Measurements from ENCODE around the gene MKRN2. TPM values are rescaled to one million over a fixed set of nuclear protein-coding genes. Genes with fewer than 3 reads are reported as not detected.
A peak's percentile ranks its signal among the peaks of the same experiment; 100 is the strongest.

MKRN2 gene, protein sequence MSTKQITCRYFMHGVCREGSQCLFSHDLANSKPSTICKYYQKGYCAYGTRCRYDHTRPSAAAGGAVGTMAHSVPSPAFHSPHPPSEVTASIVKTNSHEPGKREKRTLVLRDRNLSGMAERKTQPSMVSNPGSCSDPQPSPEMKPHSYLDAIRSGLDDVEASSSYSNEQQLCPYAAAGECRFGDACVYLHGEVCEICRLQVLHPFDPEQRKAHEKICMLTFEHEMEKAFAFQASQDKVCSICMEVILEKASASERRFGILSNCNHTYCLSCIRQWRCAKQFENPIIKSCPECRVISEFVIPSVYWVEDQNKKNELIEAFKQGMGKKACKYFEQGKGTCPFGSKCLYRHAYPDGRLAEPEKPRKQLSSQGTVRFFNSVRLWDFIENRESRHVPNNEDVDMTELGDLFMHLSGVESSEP
- total RNA-seq, result 24.6 TPM
- 10 to 100 TPM; 45.9 to 61.6 (median 54.0) TPM for polyA plus RNA-seq

DNA sequence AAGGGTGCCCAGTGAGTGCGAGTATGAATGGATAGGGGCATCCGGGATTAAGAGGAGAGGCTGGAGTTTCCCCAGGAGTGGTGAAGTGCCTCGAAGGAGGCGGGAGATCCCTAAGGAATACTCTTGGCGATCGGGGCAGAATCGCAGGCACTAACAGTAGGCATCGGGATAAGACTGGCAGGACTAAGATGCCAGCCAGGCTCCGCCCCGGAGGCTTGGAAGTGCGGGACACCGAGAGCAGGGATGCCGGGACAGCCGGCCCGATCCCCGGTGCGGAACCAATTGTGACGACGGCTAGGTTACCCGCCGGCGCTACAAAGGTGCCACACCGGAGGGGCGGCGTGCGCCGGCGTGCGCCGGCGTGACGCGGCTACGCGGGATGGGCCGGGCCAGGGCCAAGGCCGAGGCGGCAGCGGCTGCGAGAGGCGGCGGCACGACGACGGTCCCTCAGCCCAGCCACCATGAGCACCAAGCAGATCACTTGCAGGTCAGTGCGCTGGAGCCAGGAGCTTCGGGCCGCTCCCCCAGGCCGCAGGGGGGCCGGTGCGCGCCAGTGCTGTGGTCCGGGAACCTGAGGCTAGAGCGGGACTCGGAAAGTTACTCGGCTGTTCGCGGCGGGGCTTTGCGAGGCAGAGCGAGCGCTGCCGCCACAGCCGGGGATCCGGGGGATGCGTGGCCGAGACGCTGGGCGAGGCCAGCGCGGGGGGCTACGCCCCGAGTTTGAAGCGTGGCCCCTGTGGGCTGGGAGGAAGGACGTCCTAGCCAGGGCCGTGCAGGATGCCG, at the start of gene MKRN2:
Gene MKRN2 (plus strand): TSS at position 398 of the 783 bp plus-strand sequence. CDS start 64 bp downstream, at position 462.
- Histone ChIP-seq H3K27ac (ENCODE audit: insufficient read depth, low read length, poor library complexity, severe bottlenecking) (peak within 1 kb of the TSS; percentile 93), H3K27me3 (ENCODE audit: control insufficient read depth, insufficient read depth, low read length) (peaks cover 10% of the 10 kb centered on the region), H3K4me1 (ENCODE audit: control insufficient read depth, insufficient read depth, low read length, poor library complexity, severe bottlenecking) (peaks cover 64% of the 10 kb centered on the region), H3K4me3 (ENCODE audit: low read depth, low read length) (peak within 1 kb of the TSS; percentile 94), H3K9me3 (ENCODE audit: control insufficient read depth in 2 of 2, low read length in 2 of 2) (no peaks in the 10 kb centered on the region), H3K36me3 (ENCODE audit: control insufficient read depth, insufficient read depth, low read length) (no peaks in the 10 kb centered on the region)
- Mint-ChIP-seq H3K9me3 (peaks cover 0 to 1% (median 0%) of the 10 kb centered on the region in 7 donors), H3K27ac (peak within 1 kb of the TSS; percentile 95 to 99 (median 96)), H3K4me1 (peaks cover 37 to 66% (median 48%) of the 10 kb centered on the region in 4 donors), H3K27me3 (peaks cover 37% of the 10 kb centered on the region), H3K36me3 (no peaks in the 10 kb centered on the region), H3K4me3 (peak within 1 kb of the TSS; percentile 90 to 99 (median 94))
- peak; percentile 74 to 91 (median 86) for DNase-seq
- peak; percentile 97 for ATAC-seq (ENCODE audit: low read depth in 2 of 2)

DNA sequence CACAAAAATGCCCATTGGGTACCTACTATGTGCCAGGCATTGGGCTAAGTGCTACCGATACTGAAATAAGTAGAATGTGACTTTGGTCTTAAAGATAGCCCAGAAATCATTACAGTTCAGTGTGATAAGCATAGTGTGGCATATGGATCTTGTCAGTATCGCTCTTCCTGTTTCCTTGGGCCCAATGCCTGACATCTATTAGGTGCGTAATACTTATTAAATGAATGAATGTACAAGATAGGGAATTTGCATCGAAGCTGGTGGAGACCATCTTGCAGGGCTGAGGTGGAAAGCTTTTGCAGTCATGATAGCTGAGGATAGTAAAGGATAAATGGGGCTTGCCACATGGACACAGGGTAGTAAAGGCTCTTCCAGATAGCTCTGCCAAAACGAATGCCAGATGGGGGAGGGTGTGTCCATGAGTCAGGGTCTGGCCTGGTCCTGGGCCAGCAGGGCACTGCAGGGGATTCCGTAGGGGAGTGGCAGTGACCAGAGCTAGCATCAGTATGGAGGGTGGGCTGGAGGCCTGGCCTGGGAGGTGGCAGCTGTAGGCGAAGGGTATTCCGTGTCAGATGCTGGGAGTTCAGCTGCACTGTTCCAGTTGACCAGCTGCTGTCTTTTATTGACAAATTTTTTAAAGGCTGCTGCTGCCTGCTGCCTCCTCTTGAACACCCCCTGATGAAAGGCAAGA, 49.2 kb upstream of the MKRN2 start:
- H3K9me3 Mint-ChIP-seq, result no peaks in the 10 kb centered on the region
- no peak overlapping the region for H3K27ac ChIP-seq (ENCODE audit: insufficient read depth, low read length, poor library complexity, severe bottlenecking)
- H3K36me3 Mint-ChIP-seq, result peaks cover 17% of the 10 kb centered on the region
- no peak overlapping the region for H3K27ac Mint-ChIP-seq
- no peaks in the 10 kb centered on the region for H3K9me3 ChIP-seq (ENCODE audit: control insufficient read depth in 2 of 2, low read length in 2 of 2)
- no peak overlapping the region for H3K4me3 Mint-ChIP-seq
- H3K27me3 ChIP-seq (ENCODE audit: control insufficient read depth, insufficient read depth, low read length), result no peaks in the 10 kb centered on the region
- H3K4me3 ChIP-seq (ENCODE audit: low read depth, low read length), result no peak overlapping the region
- H3K4me1 Mint-ChIP-seq, result no peaks in the 10 kb centered on the region
- no peak for ATAC-seq (ENCODE audit: low read depth in 2 of 2)
- peaks cover 18% of the 10 kb centered on the region for H3K36me3 ChIP-seq (ENCODE audit: control insufficient read depth, insufficient read depth, low read length)
- no peak for DNase-seq
- H3K4me1 ChIP-seq (ENCODE audit: control insufficient read depth, insufficient read depth, low read length, poor library complexity, severe bottlenecking), result no peaks in the 10 kb centered on the region
- no peaks in the 10 kb centered on the region for H3K27me3 Mint-ChIP-seq

DNA sequence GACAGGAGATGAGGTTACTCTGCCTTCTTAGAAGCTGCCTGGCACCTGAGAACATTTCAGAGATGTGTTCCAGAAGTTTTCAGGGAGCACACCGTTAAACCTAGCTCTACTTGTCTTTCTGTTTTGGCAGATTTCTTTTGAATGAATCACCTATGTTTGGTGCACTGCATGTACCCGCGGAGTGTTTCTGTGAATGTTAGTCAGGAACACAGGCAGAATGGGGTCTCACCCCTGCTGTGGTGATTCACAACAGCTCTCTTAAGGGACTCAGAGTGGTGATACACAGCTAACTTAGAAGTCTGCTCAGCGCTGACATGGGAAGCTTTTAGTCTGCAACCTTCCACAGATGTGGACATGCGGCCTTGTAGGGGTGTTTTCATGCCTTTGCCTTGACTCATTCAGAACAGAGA, 48.6 kb upstream of the MKRN2 start:
- Histone ChIP-seq H3K27me3 (ENCODE audit: control insufficient read depth, insufficient read depth, low read length) (no peaks in the 10 kb centered on the region), H3K9me3 (ENCODE audit: control insufficient read depth in 2 of 2, low read length in 2 of 2) (no peaks in the 10 kb centered on the region), H3K4me1 (ENCODE audit: control insufficient read depth, insufficient read depth, low read length, poor library complexity, severe bottlenecking) (no peaks in the 10 kb centered on the region), H3K4me3 (ENCODE audit: low read depth, low read length) (no peak overlapping the region), H3K27ac (ENCODE audit: insufficient read depth, low read length, poor library complexity, severe bottlenecking) (no peak overlapping the region), H3K36me3 (ENCODE audit: control insufficient read depth, insufficient read depth, low read length) (peaks cover 14% of the 10 kb centered on the region)
- H3K27ac Mint-ChIP-seq, result no peak overlapping the region
- H3K36me3 Mint-ChIP-seq, result peaks cover 13% of the 10 kb centered on the region
- no peaks in the 10 kb centered on the region for H3K9me3 Mint-ChIP-seq
- H3K27me3 Mint-ChIP-seq, result no peaks in the 10 kb centered on the region
- H3K4me1 Mint-ChIP-seq, result no peaks in the 10 kb centered on the region
- H3K4me3 Mint-ChIP-seq, result no peak overlapping the region
- no peak for ATAC-seq (ENCODE audit: low read depth in 2 of 2)
- no peak for DNase-seq

DNA sequence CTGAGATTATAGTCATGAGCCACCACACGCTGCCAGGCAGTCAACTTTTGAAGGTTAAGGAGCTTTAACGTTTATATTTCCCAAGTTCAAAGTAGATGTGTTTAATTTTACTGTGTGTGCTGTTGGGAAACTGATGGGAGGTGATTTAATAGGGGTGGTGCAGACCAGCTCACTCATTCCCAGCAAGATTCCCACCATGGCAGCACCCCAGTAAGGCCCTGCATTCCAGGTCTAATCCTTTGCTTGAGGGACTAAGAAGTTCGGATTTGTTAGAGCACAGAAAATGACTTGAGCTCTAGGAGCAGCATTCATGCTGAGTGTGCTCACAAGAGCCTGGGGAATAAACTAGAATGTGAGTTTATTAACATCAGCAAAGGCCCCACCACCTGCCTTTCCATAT, 47.4 kb upstream of the MKRN2 start:
- Mint-ChIP-seq H3K9me3 (no peaks in the 10 kb centered on the region), H3K36me3 (peaks cover 9% of the 10 kb centered on the region), H3K4me1 (peaks cover 0 to 3% (median 0%) of the 10 kb centered on the region in 4 donors), H3K27me3 (no peaks in the 10 kb centered on the region), H3K27ac (no peak overlapping the region), H3K4me3 (no peak overlapping the region)
- H3K27ac ChIP-seq (ENCODE audit: insufficient read depth, low read length, poor library complexity, severe bottlenecking), result no peak overlapping the region
- no peaks in the 10 kb centered on the region for H3K9me3 ChIP-seq (ENCODE audit: control insufficient read depth in 2 of 2, low read length in 2 of 2)
- ATAC-seq (ENCODE audit: low read depth in 2 of 2) (no peak), DNase-seq (no peak)
- no peaks in the 10 kb centered on the region for H3K4me1 ChIP-seq (ENCODE audit: control insufficient read depth, insufficient read depth, low read length, poor library complexity, severe bottlenecking)
- H3K27me3 ChIP-seq (ENCODE audit: control insufficient read depth, insufficient read depth, low read length), result no peaks in the 10 kb centered on the region
- H3K36me3 ChIP-seq (ENCODE audit: control insufficient read depth, insufficient read depth, low read length), result peaks cover 4% of the 10 kb centered on the region
- H3K4me3 ChIP-seq (ENCODE audit: low read depth, low read length), result no peak overlapping the region

DNA sequence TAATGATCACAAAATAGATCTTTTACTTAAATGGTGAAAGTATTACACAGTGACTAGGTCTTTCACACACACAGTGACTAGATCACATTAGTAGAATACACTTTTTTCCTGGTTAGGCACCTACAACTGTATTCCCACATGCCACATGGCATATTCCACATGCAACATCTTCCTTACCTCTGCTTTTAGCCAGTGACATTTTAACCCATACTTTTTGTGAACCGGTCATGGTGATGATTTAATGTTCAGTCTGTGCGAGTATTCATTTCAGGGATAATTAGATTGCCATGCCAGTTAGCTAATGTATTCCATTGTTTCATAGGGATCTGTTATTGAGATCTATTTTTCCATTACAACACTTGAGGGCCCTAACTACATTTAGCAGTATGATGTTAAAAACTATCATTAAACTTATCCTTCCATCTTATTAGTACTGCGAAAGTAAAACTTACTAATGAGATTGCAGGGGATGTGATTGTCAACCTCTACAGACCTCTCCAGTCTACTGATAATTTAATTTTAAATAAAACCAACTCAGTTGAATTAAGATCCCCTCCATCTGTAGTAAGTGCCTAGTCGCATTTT, 44.3 kb upstream of the MKRN2 start:
- Histone ChIP-seq H3K27ac (ENCODE audit: insufficient read depth, low read length, poor library complexity, severe bottlenecking) (no peak overlapping the region), H3K36me3 (ENCODE audit: control insufficient read depth, insufficient read depth, low read length) (no peaks in the 10 kb centered on the region), H3K4me3 (ENCODE audit: low read depth, low read length) (no peak overlapping the region), H3K27me3 (ENCODE audit: control insufficient read depth, insufficient read depth, low read length) (no peaks in the 10 kb centered on the region), H3K9me3 (ENCODE audit: control insufficient read depth in 2 of 2, low read length in 2 of 2) (no peaks in the 10 kb centered on the region), H3K4me1 (ENCODE audit: control insufficient read depth, insufficient read depth, low read length, poor library complexity, severe bottlenecking) (no peaks in the 10 kb centered on the region)
- Mint-ChIP-seq H3K4me1 (peaks cover 0 to 3% (median 1%) of the 10 kb centered on the region in 4 donors), H3K4me3 (no peak overlapping the region), H3K27me3 (no peaks in the 10 kb centered on the region), H3K9me3 (peaks cover 0 to 2% (median 0%) of the 10 kb centered on the region in 7 donors), H3K27ac (no peak overlapping the region), H3K36me3 (peaks cover 8% of the 10 kb centered on the region)
- DNase-seq (no peak), ATAC-seq (ENCODE audit: low read depth in 2 of 2) (no peak)

DNA sequence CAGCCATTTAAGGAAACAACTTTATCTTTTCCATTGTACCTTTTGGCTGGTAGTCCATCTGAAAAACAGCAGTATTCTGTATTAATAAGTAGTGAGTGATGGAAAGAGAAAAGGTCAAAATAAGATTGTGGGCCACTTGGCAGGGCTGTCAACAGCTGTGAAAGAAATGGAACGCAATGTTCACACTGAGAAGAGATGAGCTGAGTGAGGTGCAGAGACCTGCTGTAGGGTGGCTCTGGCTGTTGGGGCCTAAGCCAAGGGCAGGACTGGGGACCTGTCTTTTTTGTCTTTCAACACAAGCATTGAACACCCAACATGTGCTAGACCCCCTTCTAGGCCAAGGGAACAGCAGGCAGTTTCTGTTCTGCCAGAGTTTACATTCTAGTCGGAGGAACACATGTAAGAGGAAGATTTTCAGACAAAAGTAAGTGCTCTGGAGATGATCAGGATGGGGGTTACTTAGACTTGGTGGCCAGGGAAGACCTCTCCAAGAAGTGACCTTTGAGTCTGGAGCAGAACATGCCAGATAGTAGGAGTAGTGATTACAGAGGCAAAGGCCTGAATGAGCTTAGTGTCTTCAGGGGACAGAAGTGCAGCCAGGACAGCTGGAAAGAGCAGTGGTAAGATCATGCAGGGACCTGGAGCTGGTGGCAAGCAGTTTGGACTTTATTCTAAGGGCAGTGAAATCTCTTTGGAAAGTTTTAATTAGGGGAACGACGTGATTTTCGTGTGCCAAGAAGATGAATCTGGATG, 43.0 kb upstream of the MKRN2 start:
- H3K9me3 ChIP-seq (ENCODE audit: control insufficient read depth in 2 of 2, low read length in 2 of 2), result no peaks in the 10 kb centered on the region
- no peak for ATAC-seq (ENCODE audit: low read depth in 2 of 2)
- Mint-ChIP-seq H3K4me1 (peaks cover 0 to 3% (median 1%) of the 10 kb centered on the region in 4 donors), H3K27ac (peak overlapping the region in 1 of 3 donors; percentile 42), H3K4me3 (no peak overlapping the region), H3K27me3 (no peaks in the 10 kb centered on the region), H3K36me3 (peaks cover 13% of the 10 kb centered on the region), H3K9me3 (peaks cover 0 to 2% (median 0%) of the 10 kb centered on the region in 7 donors)
- no peaks in the 10 kb centered on the region for H3K4me1 ChIP-seq (ENCODE audit: control insufficient read depth, insufficient read depth, low read length, poor library complexity, severe bottlenecking)
- H3K4me3 ChIP-seq (ENCODE audit: low read depth, low read length), result no peak overlapping the region
- no peak for DNase-seq
- H3K27me3 ChIP-seq (ENCODE audit: control insufficient read depth, insufficient read depth, low read length), result no peaks in the 10 kb centered on the region
- no peak overlapping the region for H3K27ac ChIP-seq (ENCODE audit: insufficient read depth, low read length, poor library complexity, severe bottlenecking)
- no peaks in the 10 kb centered on the region for H3K36me3 ChIP-seq (ENCODE audit: control insufficient read depth, insufficient read depth, low read length)

DNA sequence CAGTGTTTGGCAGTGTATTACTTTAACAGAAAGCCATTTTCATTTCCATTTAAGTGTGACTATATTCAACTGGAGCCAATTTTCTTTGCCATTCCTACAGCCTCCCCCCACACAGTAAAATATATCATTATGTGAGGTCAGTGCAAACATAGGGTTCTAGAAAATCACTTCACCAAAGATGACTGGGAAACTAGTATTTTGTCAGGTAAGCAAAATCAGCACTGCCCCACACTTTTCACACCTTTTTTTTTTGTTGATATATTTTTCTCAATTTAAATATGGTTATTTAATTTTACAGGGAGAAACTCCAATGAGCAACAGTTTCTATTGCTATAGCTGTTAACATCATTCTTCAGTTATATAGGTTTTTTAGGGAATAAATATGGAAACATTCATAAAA, 41.3 kb upstream of the MKRN2 start:
- H3K27ac ChIP-seq (ENCODE audit: insufficient read depth, low read length, poor library complexity, severe bottlenecking), result no peak overlapping the region
- Mint-ChIP-seq H3K4me3 (no peak overlapping the region), H3K36me3 (peaks cover 17% of the 10 kb centered on the region), H3K9me3 (peaks cover 0 to 2% (median 0%) of the 10 kb centered on the region in 7 donors), H3K27ac (no peak overlapping the region), H3K27me3 (no peaks in the 10 kb centered on the region), H3K4me1 (peaks cover 0 to 3% (median 1%) of the 10 kb centered on the region in 4 donors)
- no peaks in the 10 kb centered on the region for H3K4me1 ChIP-seq (ENCODE audit: control insufficient read depth, insufficient read depth, low read length, poor library complexity, severe bottlenecking)
- H3K9me3 ChIP-seq (ENCODE audit: control insufficient read depth in 2 of 2, low read length in 2 of 2), result no peaks in the 10 kb centered on the region
- no peak overlapping the region for H3K4me3 ChIP-seq (ENCODE audit: low read depth, low read length)
- DNase-seq, result no peak
- no peak for ATAC-seq (ENCODE audit: low read depth in 2 of 2)
- H3K27me3 ChIP-seq (ENCODE audit: control insufficient read depth, insufficient read depth, low read length), result no peaks in the 10 kb centered on the region
- no peaks in the 10 kb centered on the region for H3K36me3 ChIP-seq (ENCODE audit: control insufficient read depth, insufficient read depth, low read length)

Measured in CD4-positive, CD25-positive, alpha-beta regulatory T cell (primary cell).